ENCODE measurements around the gene CAPN7.

Gene CAPN7

GRCh38 chr3:15198686-15199085 lies 7.4 kb upstream of the CAPN7 start:
- no peak for DNase-seq (ENCODE audit: low read depth)
- TF ChIP-seq, protein P1, sequence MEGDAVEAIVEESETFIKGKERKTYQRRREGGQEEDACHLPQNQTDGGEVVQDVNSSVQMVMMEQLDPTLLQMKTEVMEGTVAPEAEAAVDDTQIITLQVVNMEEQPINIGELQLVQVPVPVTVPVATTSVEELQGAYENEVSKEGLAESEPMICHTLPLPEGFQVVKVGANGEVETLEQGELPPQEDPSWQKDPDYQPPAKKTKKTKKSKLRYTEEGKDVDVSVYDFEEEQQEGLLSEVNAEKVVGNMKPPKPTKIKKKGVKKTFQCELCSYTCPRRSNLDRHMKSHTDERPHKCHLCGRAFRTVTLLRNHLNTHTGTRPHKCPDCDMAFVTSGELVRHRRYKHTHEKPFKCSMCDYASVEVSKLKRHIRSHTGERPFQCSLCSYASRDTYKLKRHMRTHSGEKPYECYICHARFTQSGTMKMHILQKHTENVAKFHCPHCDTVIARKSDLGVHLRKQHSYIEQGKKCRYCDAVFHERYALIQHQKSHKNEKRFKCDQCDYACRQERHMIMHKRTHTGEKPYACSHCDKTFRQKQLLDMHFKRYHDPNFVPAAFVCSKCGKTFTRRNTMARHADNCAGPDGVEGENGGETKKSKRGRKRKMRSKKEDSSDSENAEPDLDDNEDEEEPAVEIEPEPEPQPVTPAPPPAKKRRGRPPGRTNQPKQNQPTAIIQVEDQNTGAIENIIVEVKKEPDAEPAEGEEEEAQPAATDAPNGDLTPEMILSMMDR (IDR thresholded peaks at IDR 0.05; ENCODE audit: insufficient read depth, low read depth, low read length, missing control alignments): no peak
- H3K4me3 ChIP-seq (ENCODE audit: low read length): no peak overlapping the region

DNA sequence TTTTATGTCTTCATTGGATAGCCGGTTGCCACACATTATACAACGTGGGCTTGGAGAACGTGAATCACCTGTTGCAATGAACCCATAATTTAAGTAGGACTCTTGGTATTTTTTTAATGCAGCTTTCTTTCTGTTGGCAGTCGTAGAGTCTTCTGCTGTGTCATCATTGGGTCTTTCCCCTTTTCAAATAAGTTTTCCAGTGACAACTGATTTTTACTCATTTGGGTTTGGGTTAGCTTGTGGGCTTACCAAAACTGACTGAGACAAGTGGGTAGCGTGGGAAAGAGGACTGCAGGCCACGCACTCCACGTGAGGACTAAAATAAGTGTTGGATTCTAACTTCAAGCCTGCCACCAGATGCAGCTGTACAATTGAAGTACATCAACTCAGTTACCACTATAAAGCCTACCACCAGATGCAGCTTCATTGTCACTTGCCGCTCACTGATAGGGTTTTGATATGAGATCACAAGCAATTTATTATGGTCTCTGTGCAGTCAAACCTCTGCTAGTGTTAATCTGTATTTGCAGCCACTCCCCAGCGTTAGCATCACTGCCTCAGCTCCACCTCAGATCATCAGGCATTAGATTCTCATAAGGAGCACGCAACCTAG lies 6.4 kb upstream of the CAPN7 start:
- DNase-seq (ENCODE audit: low read depth): no peak
- TF ChIP-seq, protein P1 (IDR thresholded peaks at IDR 0.05; ENCODE audit: insufficient read depth, low read depth, low read length, missing control alignments): no peak
- no peak overlapping the region for H3K4me3 ChIP-seq (ENCODE audit: low read length)

DNA sequence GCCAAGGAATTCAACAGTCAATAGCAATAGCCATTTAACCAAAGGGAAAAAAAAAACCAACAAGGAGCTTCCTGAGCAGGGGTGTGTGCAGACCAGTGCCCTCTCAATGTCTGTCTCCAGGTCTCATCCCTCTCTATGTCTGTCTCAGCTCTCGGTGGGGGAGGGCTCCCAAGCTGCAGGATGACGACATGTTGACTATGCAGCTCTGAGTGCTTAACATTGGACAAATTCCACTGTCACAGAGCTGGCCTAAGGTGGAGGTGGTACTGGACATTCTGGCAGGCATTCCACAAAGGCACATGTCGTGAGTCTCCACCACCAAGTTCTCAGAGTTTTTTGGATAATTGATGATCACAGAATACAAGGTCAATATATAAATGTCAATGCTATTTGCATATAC lies 2.0 kb upstream of the CAPN7 start:
- peak; percentile 54 for DNase-seq (ENCODE audit: low read depth)
- H3K4me3 ChIP-seq (ENCODE audit: low read length): no peak overlapping the region
- TF ChIP-seq, protein P1 (IDR thresholded peaks at IDR 0.05; ENCODE audit: insufficient read depth, low read depth, low read length, missing control alignments): no peak

- peak overlapping the region; percentile 58 for H3K4me3 ChIP-seq (ENCODE audit: low read length)
- DNase-seq (ENCODE audit: low read depth): no peak
- TF ChIP-seq, protein P1 (IDR thresholded peaks at IDR 0.05; ENCODE audit: insufficient read depth, low read depth, low read length, missing control alignments): no peak
These were observed 538 bp upstream of the CAPN7 start for GRCh38 chr3:15205482-15205933.

DNA sequence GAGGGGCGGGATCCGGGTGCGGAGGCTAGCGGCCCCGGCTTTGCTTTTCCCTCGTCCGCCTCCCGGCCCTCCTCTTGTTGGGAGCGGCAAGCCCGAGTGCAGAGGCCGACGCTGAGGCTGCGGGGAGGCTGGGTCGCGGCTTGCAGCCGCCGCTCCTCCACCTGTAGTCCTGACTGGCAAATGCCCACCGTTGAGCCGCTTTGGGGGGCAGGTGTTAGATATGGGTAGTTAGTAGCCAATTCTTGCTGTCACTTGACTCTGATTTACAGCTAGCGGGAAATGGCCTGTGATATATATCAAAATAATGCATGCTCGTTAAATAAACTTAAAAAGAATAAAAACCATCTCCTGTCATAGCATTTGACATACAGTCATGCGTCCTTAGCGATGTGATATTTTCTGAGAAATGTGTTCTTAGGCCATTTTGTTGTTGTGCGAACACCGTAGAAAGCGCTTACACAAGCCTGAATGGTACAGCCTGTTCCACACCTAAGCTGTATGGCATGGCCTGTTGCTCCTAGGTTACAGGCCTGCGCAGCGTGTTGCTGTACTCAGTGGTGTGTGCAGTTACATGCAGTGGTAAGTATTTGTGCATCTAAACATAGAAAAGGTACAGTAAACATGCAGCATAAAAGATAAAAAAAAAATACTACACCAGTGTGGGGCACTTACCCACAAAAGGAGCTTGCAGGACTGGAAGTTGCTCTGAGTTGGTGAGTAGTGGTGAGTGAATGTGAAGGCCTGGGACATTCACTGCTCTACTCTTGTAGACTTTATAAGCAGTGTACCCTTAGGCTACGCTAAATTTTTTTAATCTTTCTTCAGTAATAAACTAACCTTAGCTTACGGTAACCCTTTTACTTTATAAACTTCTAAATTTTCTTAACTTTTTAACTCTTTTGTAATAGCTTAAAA lies 873 bp downstream of the CAPN7 start:
- DNase-seq (ENCODE audit: low read depth): peak; percentile 63
- TF ChIP-seq, protein P1 (IDR thresholded peaks at IDR 0.05; ENCODE audit: insufficient read depth, low read depth, low read length, missing control alignments): no peak
- H3K4me3 ChIP-seq (ENCODE audit: low read length): peak overlapping the region; percentile 88

GRCh38 chr3:15207836-15208504 lies 1.9 kb downstream of the CAPN7 start:
- H3K4me3 ChIP-seq (ENCODE audit: low read length): peak overlapping the region; percentile 88
- TF ChIP-seq, protein P1 (IDR thresholded peaks at IDR 0.05; ENCODE audit: insufficient read depth, low read depth, low read length, missing control alignments): no peak
- no peak for DNase-seq (ENCODE audit: low read depth)

Measured in epithelial cell of esophagus (primary cell).